Right lobe of liver (tissue), 4 donors: ENCODE measurements around the gene DBET.
"Not testable (repeated sequence)": the region's sequence is repeated elsewhere in the genome, so short reads cannot be mapped to it uniquely, and the experiment has no call there.

Experiments used
- CTCF ChIP-seq, 4 donors: fragments of 200-600 bp in 3 of 4; fragments of 450-650 bp in 1 of 4; IDR thresholded peaks; one replicate each; pipeline versions ENCODE4 v1.5.1 to v1.8.0; 2016 to 2022; ENCODE audit warnings: antibody characterized with exemption in 4 of 4, mild to moderate bottlenecking in 2 of 4
- POLR2A ChIP-seq: fragments of 450-650 bp; IDR thresholded peaks from one replicate; pipeline ENCODE4 v1.6.1; 2017; ENCODE audit warnings: antibody characterized with exemption, mild to moderate bottlenecking
- donor health status: DM: no; HTN: no; CAD: no.
- donor health status: DM: no; HTN: no; CAD: no.
- donor health status: DM: no; HTN: yes; CAD: no.

GRCh38 chr4:190019859-190020463, 44.3 kb upstream of the DBET start:
- not testable (repeated sequence) for TF ChIP-seq CTCF (IDR thresholded peaks at IDR 0.05); POLR2A
